Measurements from ENCODE around the gene CYB5A. TPM values are rescaled to one million over a fixed set of nuclear protein-coding genes. Genes with fewer than 3 reads are reported as not detected.

Gene CYB5A
- total and polyA plus RNA-seq, 12 donors = 40.4 to 121 (median 76.3) TPM

GRCh38 chr18:74290021-74290420 lies 1.7 kb downstream of the CYB5A start:
- Histone ChIP-seq H3K27me3 (no peaks in the 10 kb centered on the region), H3K9me3 (no peaks in the 10 kb centered on the region), H3K27ac (peak overlapping the region in 5 of 10 donors; percentile 25 to 77 (median 63)), H3K4me1 (peaks cover 5 to 55% (median 44%) of the 10 kb centered on the region in 9 donors), H3K4me3 (peak overlapping the region in 1 of 10 donors; percentile 94), H3K36me3 (no peaks in the 10 kb centered on the region)
- intact Hi-C loops (cut with DNase I) = no loop called here
- TF ChIP-seq CTCF (IDR thresholded peaks at IDR 0.05) = no peak
- DNase-seq (no peak), ATAC-seq (no peak)
- 93 to 95% methylated on average over 7 of the region's 7 CpGs for WGBS, 2 donors

- no peak for ATAC-seq
- no peak for DNase-seq
- H3K27me3 ChIP-seq = no peaks in the 10 kb centered on the region
- 65 to 68% methylated on average over 3 of the region's 3 CpGs for WGBS, 2 donors
- H3K27ac ChIP-seq = peak overlapping the region in 7 of 10 donors; percentile 30 to 71 (median 63)
- intact Hi-C loops (cut with DNase I) = loop anchor here in 2 of 10 donors (2.0 to 5.0 kb wide), 2 partner anchors 32 to 37 kb away; no protein-coding TSS in a partner anchor
- no peaks in the 10 kb centered on the region for H3K9me3 ChIP-seq
- H3K4me3 ChIP-seq = no peak overlapping the region
- H3K36me3 ChIP-seq = no peaks in the 10 kb centered on the region
- no peak for TF ChIP-seq CTCF (IDR thresholded peaks at IDR 0.05)
- H3K4me1 ChIP-seq = peaks cover 5 to 64% (median 53%) of the 10 kb centered on the region in 9 donors
Observed at GRCh38 chr18:74289137-74289536, 2.6 kb downstream of the CYB5A start.

GRCh38 chr18:74288730-74289129 lies 3.0 kb downstream of the CYB5A start:
- H3K4me3 ChIP-seq = no peak overlapping the region
- no peak for DNase-seq
- H3K9me3 ChIP-seq = no peaks in the 10 kb centered on the region
- peaks cover 5 to 68% (median 57%) of the 10 kb centered on the region in 9 donors for H3K4me1 ChIP-seq
- intact Hi-C loops (cut with DNase I) = loop anchor here in 2 of 10 donors (2.0 to 5.0 kb wide), 2 partner anchors 32 to 36 kb away; no protein-coding TSS in a partner anchor
- 59 to 65% methylated on average over 9 of the region's 9 CpGs for WGBS, 2 donors
- H3K36me3 ChIP-seq = no peaks in the 10 kb centered on the region
- no peak for ATAC-seq
- H3K27me3 ChIP-seq = no peaks in the 10 kb centered on the region
- no peak for TF ChIP-seq CTCF (IDR thresholded peaks at IDR 0.05)
- peak overlapping the region in 8 of 10 donors; percentile 30 to 71 (median 63) for H3K27ac ChIP-seq

- H3K4me1 ChIP-seq = peaks cover 11 to 75% (median 64%) of the 10 kb centered on the region in 9 donors
- ATAC-seq (no peak), DNase-seq (no peak)
- H3K36me3 ChIP-seq = no peaks in the 10 kb centered on the region
- H3K4me3 ChIP-seq = no peak overlapping the region
- 88 to 89% methylated on average over 5 of the region's 5 CpGs for WGBS, 2 donors
- peak overlapping the region in 8 of 10 donors; percentile 30 to 71 (median 63) for H3K27ac ChIP-seq
- intact Hi-C loops (cut with DNase I) = loop anchor here in 2 of 10 donors (2.0 to 5.0 kb wide), 2 partner anchors 31 to 36 kb away; no protein-coding TSS in a partner anchor
- no peak for TF ChIP-seq CTCF (IDR thresholded peaks at IDR 0.05)
- no peaks in the 10 kb centered on the region for H3K27me3 ChIP-seq
- H3K9me3 ChIP-seq = no peaks in the 10 kb centered on the region
Observed at GRCh38 chr18:74288041-74288440, 3.7 kb downstream of the CYB5A start.

Data from heart right ventricle (tissue), 16 donors.